SK-N-SH treated with all-trans-retinoic acid at 6 μM for 48 hours (cell line): Measurements from ENCODE around the gene B4GALNT3.

Source experiments
- RARB ChIP-seq: fragments of 250-450 bp; sonication (Bioruptor Pico); IDR thresholded peaks from 2 replicates; pipeline ENCODE4 v1.8.0; 2021; ENCODE audit warnings: mild to moderate bottlenecking, moderate library complexity
- ZFP30 ChIP-seq: fragments of 450-650 bp; formaldehyde crosslinking; IDR thresholded peaks from 2 replicates; pipeline ENCODE4 v1.5.0; 2022; ENCODE audit warnings: mild to moderate bottlenecking, moderate library complexity
- TF ChIP-seq, protein P1 (sequence below): fragments of 250-450 bp; sonication (Bioruptor Pico); IDR thresholded peaks from 2 replicates; pipeline ENCODE4 v1.8.0; 2021; ENCODE audit warnings: low read depth, mild to moderate bottlenecking, moderate library complexity, borderline replicate concordance

DNA sequence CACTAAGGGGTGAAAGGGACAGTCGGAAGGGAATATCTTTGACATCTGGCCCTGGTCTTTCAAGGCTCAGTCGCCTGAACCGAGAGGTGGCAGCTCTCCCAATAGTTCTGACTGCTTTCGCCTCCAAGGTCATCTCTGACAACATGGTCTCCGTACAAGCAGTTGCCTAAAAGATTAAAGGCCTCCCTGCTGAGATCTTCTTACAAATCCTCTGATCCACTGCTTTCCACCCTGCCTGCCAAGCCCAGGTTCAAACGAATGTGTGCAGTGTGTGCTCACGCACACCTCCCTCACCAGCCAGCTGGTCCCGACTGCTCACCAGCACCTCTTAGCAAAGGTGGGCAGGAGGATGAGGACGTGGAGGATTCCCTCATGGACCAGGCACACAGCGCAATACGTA is 10.4 kb downstream of the B4GALNT3 start:
- TF ChIP-seq, protein P1, sequence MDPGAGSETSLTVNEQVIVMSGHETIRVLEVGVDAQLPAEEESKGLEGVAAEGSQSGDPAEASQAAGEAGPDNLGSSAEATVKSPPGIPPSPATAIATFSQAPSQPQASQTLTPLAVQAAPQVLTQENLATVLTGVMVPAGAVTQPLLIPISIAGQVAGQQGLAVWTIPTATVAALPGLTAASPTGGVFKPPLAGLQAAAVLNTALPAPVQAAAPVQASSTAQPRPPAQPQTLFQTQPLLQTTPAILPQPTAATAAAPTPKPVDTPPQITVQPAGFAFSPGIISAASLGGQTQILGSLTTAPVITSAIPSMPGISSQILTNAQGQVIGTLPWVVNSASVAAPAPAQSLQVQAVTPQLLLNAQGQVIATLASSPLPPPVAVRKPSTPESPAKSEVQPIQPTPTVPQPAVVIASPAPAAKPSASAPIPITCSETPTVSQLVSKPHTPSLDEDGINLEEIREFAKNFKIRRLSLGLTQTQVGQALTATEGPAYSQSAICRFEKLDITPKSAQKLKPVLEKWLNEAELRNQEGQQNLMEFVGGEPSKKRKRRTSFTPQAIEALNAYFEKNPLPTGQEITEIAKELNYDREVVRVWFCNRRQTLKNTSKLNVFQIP: no peak
- TF ChIP-seq RARB (CRISPR knock-in tag): no peak
- no peak for TF ChIP-seq ZFP30 (CRISPR knock-in tag)
